ENCODE results near the gene SLC4A2.

Gene SLC4A2

GRCh38 chr7:151120896-151121295 is 61.5 kb downstream of the SLC4A2 start:
- Histone ChIP-seq H3K18ac (ENCODE audit: low read length) (no peak overlapping the region), H2BK15ac (replicated peaks; ENCODE audit: low read depth) (no peak overlapping the region), H3K4me3 (ENCODE audit: low read length) (no peak overlapping the region), H3K56ac (ENCODE audit: low read length) (no peak overlapping the region), H2AK5ac (ENCODE audit: low read length) (no peak overlapping the region), H4K5ac (ENCODE audit: low read length) (no peak overlapping the region), H3K23ac (ENCODE audit: low read length) (no peak overlapping the region), H3K79me1 (ENCODE audit: low read length) (peaks cover 5% of the 10 kb centered on the region), H3K27me3 (ENCODE audit: insufficient read depth, low read length, poor library complexity) (no peaks in the 10 kb centered on the region), H4K8ac (ENCODE audit: low read depth, low read length) (no peak overlapping the region), H3K79me2 (ENCODE audit: control insufficient read depth, insufficient read depth, low read length) (no peaks in the 10 kb centered on the region), H3K36me3 (ENCODE audit: control insufficient read depth, insufficient read depth, low read length) (peaks cover 6% of the 10 kb centered on the region), H3K4ac (ENCODE audit: low read depth, low read length) (no peak overlapping the region), H2BK5ac (ENCODE audit: low read length) (no peak overlapping the region), H3K4me2 (ENCODE audit: low read length) (no peak overlapping the region), H2BK120ac (ENCODE audit: low read depth, low read length) (no peak overlapping the region), H3K4me1 (ENCODE audit: control insufficient read depth, low read depth, low read length) (peaks cover 5% of the 10 kb centered on the region), H3K27ac (ENCODE audit: low read depth, low read length) (no peak overlapping the region), H3K9ac (ENCODE audit: low read length) (no peak overlapping the region)
- WGBS (ENCODE audit: extremely low coverage, insufficient coverage, low lambda C conversion rate), result no CpG with 5 or more reads among the region's 22 CpGs
- DNase-seq, result no peak

- Histone ChIP-seq H3K4me2 (ENCODE audit: low read length) (no peak overlapping the region), H3K36me3 (ENCODE audit: control insufficient read depth, insufficient read depth, low read length) (peaks cover 6% of the 10 kb centered on the region), H2BK5ac (ENCODE audit: low read length) (no peak overlapping the region), H4K5ac (ENCODE audit: low read length) (no peak overlapping the region), H2AK5ac (ENCODE audit: low read length) (no peak overlapping the region), H3K9ac (ENCODE audit: low read length) (no peak overlapping the region), H3K4me1 (ENCODE audit: control insufficient read depth, low read depth, low read length) (peaks cover 6% of the 10 kb centered on the region), H3K79me2 (ENCODE audit: control insufficient read depth, insufficient read depth, low read length) (no peaks in the 10 kb centered on the region), H3K4me3 (ENCODE audit: low read length) (no peak overlapping the region), H3K18ac (ENCODE audit: low read length) (no peak overlapping the region), H4K8ac (ENCODE audit: low read depth, low read length) (no peak overlapping the region), H3K27me3 (ENCODE audit: insufficient read depth, low read length, poor library complexity) (no peaks in the 10 kb centered on the region), H2BK15ac (replicated peaks; ENCODE audit: low read depth) (no peak overlapping the region), H3K79me1 (ENCODE audit: low read length) (peaks cover 3% of the 10 kb centered on the region), H3K23ac (ENCODE audit: low read length) (no peak overlapping the region), H3K27ac (ENCODE audit: low read depth, low read length) (no peak overlapping the region), H3K4ac (ENCODE audit: low read depth, low read length) (no peak overlapping the region), H3K56ac (ENCODE audit: low read length) (no peak overlapping the region), H2BK120ac (ENCODE audit: low read depth, low read length) (no peak overlapping the region)
- WGBS (ENCODE audit: extremely low coverage, insufficient coverage, low lambda C conversion rate), result no CpG with 5 or more reads among the region's 30 CpGs
- no peak for DNase-seq
Observed at GRCh38 chr7:151121380-151122170, 62.2 kb downstream of the SLC4A2 start.

- no peak overlapping the region for H3K4ac ChIP-seq (ENCODE audit: low read depth, low read length)
- H3K4me2 ChIP-seq (ENCODE audit: low read length), result no peak overlapping the region
- H3K79me1 ChIP-seq (ENCODE audit: low read length), result peaks cover 4% of the 10 kb centered on the region
- H3K18ac ChIP-seq (ENCODE audit: low read length), result no peak overlapping the region
- no peaks in the 10 kb centered on the region for H3K79me2 ChIP-seq (ENCODE audit: control insufficient read depth, insufficient read depth, low read length)
- no peak overlapping the region for H3K4me3 ChIP-seq (ENCODE audit: low read length)
- H2BK120ac ChIP-seq (ENCODE audit: low read depth, low read length), result no peak overlapping the region
- H3K56ac ChIP-seq (ENCODE audit: low read length), result no peak overlapping the region
- H3K36me3 ChIP-seq (ENCODE audit: control insufficient read depth, insufficient read depth, low read length), result peaks cover 6% of the 10 kb centered on the region
- no peak for DNase-seq
- H3K9ac ChIP-seq (ENCODE audit: low read length), result no peak overlapping the region
- H3K27me3 ChIP-seq (ENCODE audit: insufficient read depth, low read length, poor library complexity), result no peaks in the 10 kb centered on the region
- H2BK5ac ChIP-seq (ENCODE audit: low read length), result no peak overlapping the region
- WGBS (ENCODE audit: extremely low coverage, insufficient coverage, low lambda C conversion rate), result no CpG with 5 or more reads among the region's 24 CpGs
- no peak overlapping the region for H3K23ac ChIP-seq (ENCODE audit: low read length)
- no peak overlapping the region for H4K5ac ChIP-seq (ENCODE audit: low read length)
- no peak overlapping the region for H4K8ac ChIP-seq (ENCODE audit: low read depth, low read length)
- no peak overlapping the region for H2AK5ac ChIP-seq (ENCODE audit: low read length)
- H2BK15ac ChIP-seq (replicated peaks; ENCODE audit: low read depth), result no peak overlapping the region
- H3K27ac ChIP-seq (ENCODE audit: low read depth, low read length), result no peak overlapping the region
- H3K4me1 ChIP-seq (ENCODE audit: control insufficient read depth, low read depth, low read length), result peaks cover 8% of the 10 kb centered on the region
Observed at GRCh38 chr7:151122276-151122675, 62.9 kb downstream of the SLC4A2 start.

- no CpG with 5 or more reads among the region's 29 CpGs for WGBS (ENCODE audit: extremely low coverage, insufficient coverage, low lambda C conversion rate)
- peaks cover 6% of the 10 kb centered on the region for H3K36me3 ChIP-seq (ENCODE audit: control insufficient read depth, insufficient read depth, low read length)
- no peaks in the 10 kb centered on the region for H3K27me3 ChIP-seq (ENCODE audit: insufficient read depth, low read length, poor library complexity)
- H4K8ac ChIP-seq (ENCODE audit: low read depth, low read length), result no peak overlapping the region
- H3K18ac ChIP-seq (ENCODE audit: low read length), result no peak overlapping the region
- DNase-seq, result no peak
- H3K27ac ChIP-seq (ENCODE audit: low read depth, low read length), result no peak overlapping the region
- H2AK5ac ChIP-seq (ENCODE audit: low read length), result no peak overlapping the region
- H3K56ac ChIP-seq (ENCODE audit: low read length), result no peak overlapping the region
- no peak overlapping the region for H2BK5ac ChIP-seq (ENCODE audit: low read length)
- H4K5ac ChIP-seq (ENCODE audit: low read length), result no peak overlapping the region
- no peak overlapping the region for H2BK15ac ChIP-seq (replicated peaks; ENCODE audit: low read depth)
- no peaks in the 10 kb centered on the region for H3K79me2 ChIP-seq (ENCODE audit: control insufficient read depth, insufficient read depth, low read length)
- peaks cover 8% of the 10 kb centered on the region for H3K4me1 ChIP-seq (ENCODE audit: control insufficient read depth, low read depth, low read length)
- no peak overlapping the region for H3K4me2 ChIP-seq (ENCODE audit: low read length)
- H3K79me1 ChIP-seq (ENCODE audit: low read length), result peaks cover 2% of the 10 kb centered on the region
- H2BK120ac ChIP-seq (ENCODE audit: low read depth, low read length), result no peak overlapping the region
- no peak overlapping the region for H3K4ac ChIP-seq (ENCODE audit: low read depth, low read length)
- no peak overlapping the region for H3K4me3 ChIP-seq (ENCODE audit: low read length)
- no peak overlapping the region for H3K9ac ChIP-seq (ENCODE audit: low read length)
- H3K23ac ChIP-seq (ENCODE audit: low read length), result no peak overlapping the region
Observed at GRCh38 chr7:151122796-151123157, 63.4 kb downstream of the SLC4A2 start.

GRCh38 chr7:151123158-151123821 is 63.9 kb downstream of the SLC4A2 start:
- Histone ChIP-seq H3K4me1 (ENCODE audit: control insufficient read depth, low read depth, low read length) (peaks cover 8% of the 10 kb centered on the region), H3K79me2 (ENCODE audit: control insufficient read depth, insufficient read depth, low read length) (no peaks in the 10 kb centered on the region), H3K4me2 (ENCODE audit: low read length) (no peak overlapping the region), H2BK15ac (replicated peaks; ENCODE audit: low read depth) (no peak overlapping the region), H3K4ac (ENCODE audit: low read depth, low read length) (no peak overlapping the region), H3K27me3 (ENCODE audit: insufficient read depth, low read length, poor library complexity) (no peaks in the 10 kb centered on the region), H4K5ac (ENCODE audit: low read length) (no peak overlapping the region), H3K56ac (ENCODE audit: low read length) (no peak overlapping the region), H3K9ac (ENCODE audit: low read length) (no peak overlapping the region), H2BK120ac (ENCODE audit: low read depth, low read length) (no peak overlapping the region), H2AK5ac (ENCODE audit: low read length) (no peak overlapping the region), H3K79me1 (ENCODE audit: low read length) (peaks cover 2% of the 10 kb centered on the region), H3K4me3 (ENCODE audit: low read length) (no peak overlapping the region), H2BK5ac (ENCODE audit: low read length) (no peak overlapping the region), H3K27ac (ENCODE audit: low read depth, low read length) (no peak overlapping the region), H3K18ac (ENCODE audit: low read length) (no peak overlapping the region), H3K23ac (ENCODE audit: low read length) (no peak overlapping the region), H4K8ac (ENCODE audit: low read depth, low read length) (no peak overlapping the region), H3K36me3 (ENCODE audit: control insufficient read depth, insufficient read depth, low read length) (peaks cover 6% of the 10 kb centered on the region)
- DNase-seq, result no peak
- no CpG with 5 or more reads among the region's 50 CpGs for WGBS (ENCODE audit: extremely low coverage, insufficient coverage, low lambda C conversion rate)
